Breast epithelium (tissue), 3 donors: ENCODE data around the gene C2CD3.

ENCODE experiments used
- CTCF ChIP-seq, 3 donors: fragments of 450-650 bp; IDR thresholded peaks; one replicate each; pipeline ENCODE4 v1.5.1; 2016 to 2017; ENCODE audit warnings: antibody characterized with exemption in 3 of 3, mild to moderate bottlenecking in 3 of 3, moderate library complexity in 3 of 3
- POLR2A ChIP-seq: fragments of 450-650 bp; IDR thresholded peaks from one replicate; pipeline ENCODE4 v1.6.1; 2016; ENCODE audit warnings: antibody characterized with exemption, mild to moderate bottlenecking, moderate library complexity

- TF ChIP-seq CTCF (IDR thresholded peaks at IDR 0.05) (no peak), POLR2A (no peak)
These were observed 70.1 kb downstream of the C2CD3 start for GRCh38 chr11:74100735-74101134.
